Activated CD4-positive, alpha-beta T cell treated with anti-CD3 and anti-CD28 coated beads, Interleukin-2, Interleukin-4, amounts not matched to agents 100 ng/mL and 50 ng/mL, durations not matched to agents 16 hours and 8 hours (primary cell): ENCODE data around the gene DNAH3.
A peak's percentile ranks its signal among the peaks of the same experiment; 100 is the strongest.

ENCODE experiments used
- DNase-seq: peaks from one replicate; pipeline ENCODE4 v3.0.0-alpha.2; 2020; ENCODE audit warnings: low spot score

The DNAH3 gene

DNA sequence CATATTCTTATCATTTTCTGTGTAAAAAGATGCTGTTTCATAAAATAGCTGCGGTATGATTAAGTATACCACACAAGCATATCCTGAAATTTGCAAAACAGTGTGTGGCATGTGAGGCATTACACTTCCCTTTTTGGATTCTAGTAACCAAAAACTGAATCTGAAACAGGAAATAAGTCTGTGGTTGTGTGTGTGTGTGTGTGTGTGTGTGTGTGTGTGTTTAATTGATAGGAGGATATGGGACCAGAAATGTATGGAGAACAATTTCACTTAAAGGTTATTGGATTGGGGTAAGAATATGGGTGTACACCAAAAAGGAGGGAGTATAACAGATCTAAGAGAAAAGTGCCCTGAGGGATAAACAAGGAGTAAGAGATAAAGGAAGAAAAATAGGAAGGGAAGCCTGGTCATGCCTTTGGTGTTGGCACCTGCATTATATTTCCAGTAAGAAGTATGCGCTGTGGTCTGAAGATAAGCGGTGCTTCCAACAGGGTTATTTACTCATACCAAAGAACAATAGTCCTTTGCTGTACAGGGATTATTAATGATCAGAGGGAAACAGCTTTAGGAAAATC is 246.1 kb downstream of the DNAH3 start:
- peak; percentile 76 for DNase-seq

DNA sequence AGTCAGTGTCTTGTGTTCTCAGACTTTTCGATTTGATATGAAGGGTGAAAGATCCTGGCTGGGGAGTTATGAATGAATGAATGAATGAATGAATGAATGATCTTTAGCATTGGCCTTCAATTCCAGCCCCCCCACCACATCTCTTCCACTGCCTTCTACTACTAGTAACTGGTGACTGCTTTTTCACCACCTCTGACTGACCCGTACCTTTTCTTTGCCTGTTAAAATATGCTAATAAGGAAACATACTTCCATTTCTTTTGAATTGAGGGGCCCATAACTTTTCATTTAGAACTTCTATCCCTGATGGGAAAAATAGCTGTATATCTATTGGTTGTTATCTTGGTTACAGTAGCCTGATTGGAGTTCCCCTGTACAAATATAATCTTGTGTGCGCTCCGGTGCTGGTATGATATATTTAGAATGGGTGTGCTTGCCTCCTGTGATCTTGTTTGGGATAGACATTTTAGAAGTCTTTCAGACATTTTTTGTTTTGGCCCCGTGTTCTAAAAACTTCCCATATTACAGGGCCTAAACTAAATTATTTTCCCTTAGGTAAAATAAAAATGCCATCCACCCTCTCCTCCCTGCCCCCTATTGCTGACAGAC is 246.6 kb downstream of the DNAH3 start:
- DNase-seq, result no peak

DNA sequence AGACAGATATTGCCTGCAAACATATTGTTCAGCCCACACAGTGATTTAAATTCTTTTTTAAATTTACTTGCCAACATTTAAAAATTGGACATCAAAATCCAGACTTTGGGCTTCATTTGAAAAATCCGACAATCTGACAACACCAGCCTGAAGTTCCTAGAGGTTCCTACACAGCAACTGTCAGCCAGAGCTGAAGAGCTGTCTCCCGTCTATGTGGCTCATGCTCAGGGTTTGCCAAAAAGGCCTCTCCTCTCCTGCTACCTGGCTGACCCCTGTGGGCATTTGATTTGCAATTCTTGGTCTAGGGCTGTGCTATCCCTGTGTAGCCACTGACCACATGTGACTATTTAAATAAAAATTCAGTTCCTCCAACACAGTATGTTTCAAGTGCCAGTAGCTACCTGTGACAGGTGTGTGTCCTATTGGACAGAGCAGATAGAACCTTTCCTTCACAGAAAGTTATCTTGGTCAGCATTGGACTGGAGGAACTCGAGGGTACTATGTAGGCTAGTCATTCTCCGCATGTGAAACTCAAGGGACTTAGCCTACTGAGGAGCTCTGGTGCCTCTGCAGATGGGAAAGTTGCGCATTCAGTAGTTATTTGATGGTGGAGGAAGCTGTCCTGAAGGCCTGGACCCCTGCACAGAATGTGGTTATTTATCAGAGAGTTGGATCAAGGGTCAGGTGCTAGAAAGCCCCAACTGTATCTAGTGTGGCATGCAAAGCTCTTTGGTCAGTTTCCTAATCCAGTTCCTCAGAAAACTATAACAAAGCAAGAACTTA is 247.3 kb downstream of the DNAH3 start:
- no peak for DNase-seq

DNA sequence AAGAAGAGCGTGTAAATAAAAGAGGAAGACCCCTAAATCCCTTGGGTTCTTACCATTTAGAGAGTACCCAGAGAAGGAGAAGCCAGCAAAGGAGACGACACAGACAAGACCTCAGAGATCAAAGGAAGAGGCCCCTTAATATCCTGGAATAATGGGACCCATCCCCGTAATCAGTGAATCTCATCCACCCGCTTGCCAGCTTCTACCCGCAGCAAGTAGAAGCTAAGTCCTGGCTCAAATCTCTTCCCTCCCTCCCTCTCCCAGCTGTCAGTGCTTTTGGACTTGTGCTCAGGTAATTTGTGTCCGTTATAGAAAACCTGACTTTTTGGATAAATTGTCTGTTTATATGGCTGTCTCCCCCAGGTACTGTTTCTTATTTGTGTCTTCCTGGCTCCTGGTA is 248.2 kb downstream of the DNAH3 start:
- no peak for DNase-seq

DNA sequence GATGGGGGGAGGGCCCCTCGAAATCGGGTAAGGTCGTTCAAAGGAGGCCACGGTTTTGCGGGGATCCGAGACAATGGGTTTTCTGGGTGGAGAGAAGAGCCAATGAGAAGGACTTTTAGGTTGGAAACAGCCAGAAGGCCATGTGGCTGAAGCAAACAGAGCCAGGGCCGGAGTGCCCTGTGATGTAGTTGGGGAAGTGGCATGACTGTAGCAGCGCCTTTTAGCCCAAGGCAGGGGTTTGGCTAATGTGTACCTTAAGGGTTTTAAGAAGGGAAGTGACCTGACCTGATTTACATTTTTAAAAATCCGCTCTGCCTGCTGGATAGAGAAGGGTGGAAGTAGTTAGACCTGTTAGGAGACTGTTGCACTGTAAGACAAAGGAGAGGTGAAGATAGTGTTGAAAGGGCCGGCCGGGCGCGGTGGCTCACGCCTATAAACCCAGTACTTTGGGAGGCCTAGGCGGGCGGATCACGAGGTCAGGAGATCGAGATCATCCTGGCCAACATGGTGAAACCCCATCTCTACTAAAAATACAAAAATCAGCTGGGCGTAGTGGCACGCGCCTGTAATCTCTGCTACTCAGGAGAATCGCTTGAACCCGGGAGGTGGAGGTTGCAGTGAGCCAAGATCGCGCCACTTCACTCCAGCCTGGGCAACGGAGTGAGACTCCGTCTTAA is 249.1 kb downstream of the DNAH3 start:
- DNase-seq, result peak; percentile 24

DNA sequence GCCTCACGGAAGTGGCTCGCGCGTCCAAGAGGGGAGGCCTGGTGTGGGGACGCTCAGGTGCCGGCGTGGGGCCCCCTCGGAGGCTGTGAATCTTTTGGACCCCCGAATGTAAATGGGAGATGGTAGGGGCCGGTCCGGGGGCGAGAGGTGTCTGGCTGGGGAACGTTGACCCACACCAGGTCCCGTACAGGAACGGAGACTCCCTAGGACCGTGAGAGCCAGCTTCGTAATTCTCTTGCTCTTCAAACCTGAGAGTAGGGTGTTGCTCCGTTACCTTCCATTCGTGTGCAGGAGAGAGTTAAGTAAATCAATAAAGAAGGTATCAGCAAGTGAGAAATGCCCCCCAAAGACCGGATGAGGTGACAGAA is 249.6 kb downstream of the DNAH3 start:
- no peak for DNase-seq

DNA sequence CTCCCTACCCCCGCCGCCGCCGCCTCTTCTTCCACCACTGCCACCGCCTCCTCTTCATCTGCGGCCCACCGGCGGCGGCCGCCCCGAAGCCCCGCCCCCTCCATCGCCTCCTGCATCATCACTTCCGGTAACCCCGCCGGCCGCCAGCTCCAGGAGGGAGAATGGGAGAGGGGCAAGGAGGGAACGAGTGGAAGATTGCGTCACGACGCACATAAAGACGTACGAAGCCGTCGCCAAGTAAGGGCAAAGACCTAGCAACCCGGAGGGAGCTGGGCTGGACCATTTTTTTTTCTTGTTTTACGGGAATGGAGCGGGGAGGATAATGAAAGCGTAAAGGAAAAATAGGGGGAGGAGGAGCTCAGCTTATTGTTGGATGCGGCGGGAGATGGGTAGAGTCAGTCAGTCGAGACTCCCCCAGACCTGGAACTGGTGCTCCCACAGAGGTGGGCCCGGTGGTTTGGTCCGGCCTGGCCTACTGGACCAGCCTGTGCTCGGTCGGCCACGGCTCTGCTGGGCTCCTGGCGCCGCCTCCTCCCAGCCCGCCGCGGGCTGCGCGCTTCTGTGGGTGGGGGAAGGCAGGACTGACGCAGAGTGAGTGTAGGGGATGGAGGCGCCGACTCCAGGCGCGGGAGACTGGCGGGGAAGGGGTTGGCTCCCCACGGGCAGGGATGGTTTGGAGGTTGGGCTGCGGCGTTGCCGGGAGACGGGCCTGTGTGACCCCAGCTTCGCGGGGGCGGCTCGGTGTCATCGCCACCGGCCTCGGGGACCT is 250.2 kb downstream of the DNAH3 start, which contains the start of the genes DCUN1D3 and LYRM1:
Gene DCUN1D3, minus strand, starts transcription at position 60 of the 769 bp plus-strand sequence. CDS start 37,820 bp downstream, outside the sequence.
Gene LYRM1, plus strand, starts transcription at position 473 of the 769 bp plus-strand sequence. CDS start 14,785 bp downstream, outside the sequence.
- peak; percentile 96 for DNase-seq

DNA sequence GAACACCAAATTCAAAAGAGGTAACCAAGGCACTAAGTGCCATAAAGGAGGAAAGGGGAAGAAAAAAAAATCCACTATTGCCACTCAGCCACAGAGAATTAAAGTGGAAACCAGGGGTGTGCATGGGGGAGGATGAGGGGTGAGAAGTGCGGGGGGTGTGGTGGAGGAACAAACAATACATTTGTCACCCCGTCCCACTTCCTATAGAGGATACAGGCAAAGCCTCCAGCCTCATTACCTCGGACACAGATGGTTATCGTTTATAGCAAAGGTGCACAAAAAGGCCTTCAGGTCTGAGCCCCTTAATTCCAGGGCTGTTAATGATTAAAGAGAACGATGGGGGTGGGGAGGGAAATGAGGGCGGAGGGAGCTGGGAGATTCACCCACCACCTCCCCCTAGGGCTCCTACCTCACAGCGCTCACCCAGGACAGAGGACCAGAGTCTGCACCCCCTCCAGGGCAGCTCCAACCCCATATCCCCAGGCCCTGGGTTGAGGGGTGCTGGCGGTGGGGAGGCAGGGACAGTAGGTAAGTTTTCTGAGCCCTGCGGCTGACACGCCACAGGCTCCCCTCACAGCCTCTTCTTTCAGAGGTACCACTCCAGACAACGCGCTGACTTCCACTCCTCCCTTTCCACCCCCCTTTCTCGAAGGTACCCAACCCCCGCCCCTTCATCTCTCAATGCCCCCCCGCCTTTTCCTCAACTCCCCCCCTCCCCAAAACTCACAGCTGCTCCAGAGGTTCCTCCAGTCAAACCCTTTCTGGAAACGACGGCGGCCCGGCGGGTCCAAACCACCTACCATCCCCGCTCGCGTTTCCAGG is 251.0 kb downstream of the DNAH3 start:
- DNase-seq, result no peak

DNA sequence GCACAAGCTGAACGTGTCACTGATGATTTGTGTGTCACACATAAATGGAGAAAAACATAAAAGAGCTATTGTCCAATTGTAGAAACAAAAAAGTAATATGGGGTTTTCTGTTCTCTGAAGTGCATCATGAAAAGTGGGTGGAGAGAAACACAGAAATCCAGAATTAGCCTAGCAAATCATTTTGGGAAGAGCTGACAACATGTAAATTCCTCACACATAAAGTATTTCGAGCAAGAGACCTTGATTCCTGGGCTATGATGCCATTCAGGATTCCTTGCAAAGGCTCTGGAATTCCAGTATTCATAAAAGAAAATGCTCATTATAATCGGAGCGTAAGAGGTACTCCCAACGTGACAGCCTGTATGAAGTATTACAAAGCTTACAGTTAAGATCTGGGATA is 251.6 kb downstream of the DNAH3 start:
- DNase-seq, result no peak

DNA sequence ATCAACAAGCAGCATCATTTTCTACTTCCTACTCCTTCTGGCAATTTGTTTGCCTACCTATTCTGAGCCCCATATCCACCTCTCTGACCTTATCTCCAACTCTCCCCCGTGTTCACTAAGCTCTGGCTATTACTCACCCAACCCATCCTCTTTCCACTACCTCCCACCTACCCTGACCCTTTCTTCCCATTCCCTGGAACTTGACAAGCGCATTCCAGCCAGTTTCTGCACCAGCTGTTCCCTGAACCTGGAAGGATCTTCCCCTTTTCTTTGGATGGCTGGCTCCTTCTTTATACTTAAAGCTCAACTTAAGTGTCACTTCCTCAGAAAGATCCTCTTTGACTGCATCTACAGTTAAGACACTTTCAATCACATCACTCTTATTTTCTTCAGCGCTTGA is 252.7 kb downstream of the DNAH3 start:
- no peak for DNase-seq

DNA sequence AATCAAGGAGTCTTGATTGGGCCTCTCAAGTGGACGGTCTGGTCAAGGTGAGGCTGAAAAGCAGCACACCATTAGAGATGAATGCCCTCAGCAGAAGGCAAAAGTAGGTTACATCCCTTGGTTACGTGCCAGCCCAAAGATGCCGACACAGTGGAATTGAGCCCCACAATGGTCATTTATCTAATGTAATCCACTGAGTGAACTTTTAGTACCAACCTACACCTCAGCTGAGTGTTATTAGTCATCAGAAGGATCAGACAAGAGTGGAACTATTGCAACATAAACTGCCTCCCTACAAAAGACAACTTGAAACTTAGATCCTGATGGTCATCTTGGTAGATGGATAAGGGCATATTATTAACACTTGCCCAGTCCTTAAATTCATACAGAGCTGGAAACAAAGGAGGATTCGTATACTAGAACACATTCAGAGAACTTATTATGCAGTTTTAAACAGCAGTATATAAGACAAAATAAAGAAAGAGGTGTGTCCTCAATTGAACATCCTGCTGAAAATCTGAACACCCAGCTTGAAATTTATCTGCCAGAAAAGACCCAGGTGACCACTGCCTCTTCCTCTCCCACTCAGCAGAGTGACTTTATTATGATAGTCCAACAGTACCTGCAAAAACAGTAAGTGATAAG is 253.3 kb downstream of the DNAH3 start:
- no peak for DNase-seq

DNA sequence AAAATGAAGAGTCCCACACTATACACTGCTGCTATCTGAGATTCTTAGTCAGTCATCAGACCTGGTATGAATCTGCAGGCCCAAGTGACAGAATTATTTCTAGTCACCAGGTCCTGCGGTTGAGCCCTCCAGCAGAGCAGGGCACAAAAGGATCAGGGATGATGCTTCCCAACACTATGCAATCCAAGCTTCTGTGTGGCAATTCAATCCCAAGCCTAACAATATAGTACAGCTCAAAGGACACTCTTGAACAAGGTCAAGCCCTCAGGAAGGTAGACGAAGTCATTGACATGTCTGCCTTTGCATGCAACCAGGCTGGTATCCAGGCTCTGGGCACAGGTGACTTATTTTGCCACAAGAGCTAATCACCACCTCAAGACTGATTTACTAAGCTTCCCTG is 256.3 kb downstream of the DNAH3 start:
- DNase-seq, result no peak

DNA sequence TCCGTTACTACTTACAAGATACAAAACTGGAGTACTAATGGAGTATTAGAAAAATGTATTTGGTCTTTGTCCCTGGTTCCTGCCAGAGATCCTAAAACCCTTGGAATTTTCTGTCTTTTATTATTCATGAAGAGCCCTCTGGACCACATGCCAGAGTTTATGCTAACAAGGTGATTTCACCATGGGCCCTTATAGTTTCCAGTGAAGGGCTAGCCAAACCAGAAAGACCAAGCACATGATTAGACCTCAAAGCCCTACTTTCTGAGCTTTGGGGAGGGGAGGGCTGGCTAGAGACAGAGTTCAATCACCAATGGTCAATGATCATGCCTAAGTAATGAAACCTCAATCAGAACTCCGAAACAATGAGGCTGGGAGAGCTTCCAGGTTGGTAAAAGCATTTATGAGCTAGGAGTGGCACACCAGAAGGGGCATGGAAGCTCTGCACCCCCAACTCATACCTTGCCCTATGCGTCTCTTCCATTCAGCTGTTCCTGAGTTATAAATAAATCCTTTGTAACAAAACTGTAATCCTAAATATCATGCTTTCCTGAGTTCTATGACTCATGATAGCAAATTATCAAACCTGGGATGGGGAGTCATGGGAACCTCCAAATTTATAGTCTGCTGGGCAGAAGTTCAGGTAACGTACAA is 260.9 kb downstream of the DNAH3 start:
- no peak for DNase-seq

DNA sequence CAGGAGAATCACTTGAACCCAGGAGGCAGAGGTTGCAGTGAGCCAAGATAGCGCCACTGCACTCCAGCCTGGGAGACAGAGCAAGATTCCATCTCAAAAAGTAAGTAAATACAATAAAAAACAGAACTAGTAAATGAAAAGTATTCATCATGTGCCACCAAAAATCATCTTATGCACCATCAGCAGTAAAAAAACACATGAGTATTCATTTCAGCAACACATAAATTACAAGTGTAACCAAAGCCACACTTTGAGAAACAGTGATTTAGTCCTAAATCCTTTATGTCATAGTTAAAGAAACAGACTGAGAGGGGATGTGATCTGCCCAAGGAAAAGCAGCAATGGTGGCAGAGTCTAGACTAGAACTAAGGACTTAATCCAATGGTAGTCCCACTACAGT is 263.4 kb downstream of the DNAH3 start:
- DNase-seq, result no peak

DNA sequence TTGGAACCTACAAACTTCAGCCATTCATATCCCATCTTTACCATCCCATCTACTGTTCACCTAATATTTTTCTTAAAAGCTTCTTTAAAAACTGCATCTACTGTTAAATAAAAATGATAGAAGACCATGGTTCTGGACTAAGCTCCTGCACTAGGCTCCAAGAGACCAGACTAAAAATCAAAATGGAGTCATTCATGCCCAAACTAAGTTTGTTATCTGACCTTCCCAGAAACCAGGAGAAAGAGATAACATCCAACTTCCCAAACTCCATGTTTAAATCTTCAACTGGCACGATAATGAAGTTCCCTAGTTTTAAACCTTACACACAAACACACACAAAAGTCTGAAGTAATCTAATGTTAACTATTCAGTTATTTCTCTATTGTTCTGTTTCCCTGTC is 264.3 kb downstream of the DNAH3 start:
- no peak for DNase-seq

DNA sequence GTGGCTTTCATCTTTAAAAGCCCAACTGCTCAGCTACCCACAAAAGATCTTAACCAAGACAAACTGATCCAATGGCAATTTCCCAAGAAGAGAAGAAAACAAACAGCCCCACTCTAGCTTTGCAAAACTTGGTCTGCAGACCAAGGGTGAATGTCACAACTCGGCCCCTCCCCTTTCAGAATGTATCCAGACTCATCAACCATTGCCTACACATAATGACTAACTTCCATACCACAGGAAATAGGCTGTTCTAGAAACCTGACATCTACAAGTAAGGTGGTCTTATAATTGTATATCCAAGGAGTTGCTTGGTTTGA is 266.4 kb downstream of the DNAH3 start:
- DNase-seq, result peak; percentile 45

DNA sequence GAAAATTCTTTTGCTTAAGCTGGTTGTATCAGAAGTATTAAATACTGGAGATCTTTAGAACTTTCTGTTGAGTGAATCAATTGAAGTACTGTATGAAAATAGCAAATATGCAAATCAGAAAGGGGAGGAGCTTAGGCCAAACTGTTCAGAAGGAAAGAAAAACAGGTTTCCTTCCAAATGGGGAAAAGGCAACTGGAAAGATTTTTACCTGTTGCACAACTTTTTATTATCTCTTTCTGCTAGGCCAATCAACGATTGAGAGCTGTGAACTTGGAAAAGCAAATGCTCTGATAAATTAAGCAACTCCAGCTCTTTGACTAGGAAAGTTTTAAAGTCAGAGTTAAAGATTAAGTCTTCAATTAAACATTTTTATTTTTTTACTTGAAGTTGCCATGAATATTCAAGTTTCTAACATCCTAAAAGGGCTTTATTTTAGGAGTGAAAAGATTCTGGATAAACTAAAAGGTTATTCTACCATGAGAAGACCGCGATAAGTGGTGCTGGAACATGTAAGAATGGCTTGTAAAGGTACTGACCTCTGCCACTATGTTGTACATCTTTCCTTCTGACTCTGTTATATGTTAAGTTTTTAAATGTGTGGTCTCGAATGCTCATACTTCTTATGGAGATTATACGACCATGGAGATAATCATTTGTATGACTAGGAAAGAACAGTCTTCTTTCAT is 266.9 kb downstream of the DNAH3 start:
- DNase-seq, result no peak
